HG03045 (cell line): Measurements from ENCODE around the gene CTNS.
"Not testable (repeated sequence)": the region's sequence is repeated elsewhere in the genome, so short reads cannot be mapped to it uniquely, and the experiment has no call there.

Experiments
- ATAC-seq: cut with Tn5 transposase; IDR thresholded peaks from one replicate; pipeline ENCODE4 v1.9.1; 2021; ENCODE audit warnings: mild to moderate bottlenecking, moderate library complexity; ENCODE audit not compliant: unreplicated experiment

The CTNS gene

DNA sequence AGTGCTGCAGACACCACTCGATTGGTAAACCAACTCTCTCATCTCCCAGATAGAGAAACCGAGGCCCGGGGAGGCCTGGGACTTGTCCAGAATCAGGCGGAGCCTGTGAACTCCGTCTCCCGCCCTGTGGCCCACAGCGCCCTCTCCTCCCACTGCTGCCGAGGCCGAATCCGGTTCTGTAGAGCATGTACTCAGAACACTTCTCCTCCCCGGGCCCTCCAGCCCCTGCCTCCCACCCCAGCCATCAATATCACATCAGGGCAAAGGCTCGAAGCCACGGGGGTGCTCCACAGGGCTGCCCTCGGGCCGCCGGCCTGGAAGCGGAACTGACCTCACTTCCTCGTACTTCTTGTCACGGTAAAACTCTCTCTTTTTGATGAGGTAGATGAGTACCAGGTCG is 45.0 kb downstream of the CTNS start:
- ATAC-seq: no peak

DNA sequence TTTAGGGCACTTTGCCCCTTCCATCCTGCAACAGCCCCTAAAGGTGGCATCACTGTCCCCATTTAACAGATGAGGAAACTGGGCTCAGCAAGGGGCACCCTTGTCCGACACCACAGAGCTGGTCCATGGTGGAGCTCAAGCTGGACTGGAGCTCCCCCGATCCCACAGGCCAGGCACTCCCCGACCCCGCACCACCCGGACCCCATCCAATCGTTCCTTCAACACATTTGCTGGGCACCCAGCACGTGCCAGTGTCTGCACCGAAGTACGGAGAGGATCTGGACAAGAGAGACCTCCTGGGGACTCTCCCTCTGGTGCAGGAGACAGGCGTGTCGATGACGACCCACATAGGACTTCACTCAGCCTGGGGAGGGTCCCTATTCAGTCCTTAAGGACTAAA is 45.5 kb downstream of the CTNS start:
- no peak for ATAC-seq

- ATAC-seq: no peak
Measured at GRCh38 chr17:3683054-3683511, 46.5 kb downstream of the CTNS start.

GRCh38 chr17:3685174-3685573 is 48.6 kb downstream of the CTNS start:
- no peak for ATAC-seq

- ATAC-seq: no peak
Measured at GRCh38 chr17:3688027-3688553, 51.5 kb downstream of the CTNS start.

DNA sequence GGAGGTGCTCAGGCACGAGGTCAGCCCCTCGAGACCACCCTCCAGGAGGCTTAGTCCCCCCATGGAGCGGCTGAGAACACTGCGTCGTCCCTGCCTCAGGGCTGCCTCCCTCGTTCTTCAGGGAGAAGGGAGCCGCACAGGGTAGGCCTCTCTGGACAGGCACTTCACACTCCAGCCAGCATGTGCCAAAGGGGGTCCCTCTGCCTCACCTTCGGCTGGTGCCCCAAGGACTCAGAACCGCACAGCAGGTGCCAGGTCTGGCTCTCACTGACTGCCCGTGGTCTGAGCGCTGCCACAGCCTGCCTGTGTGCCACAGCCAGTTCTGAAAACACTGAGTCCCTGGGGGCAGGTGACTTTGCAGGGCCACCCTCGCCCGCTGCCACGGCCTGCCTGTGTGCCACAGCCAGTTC is 52.3 kb downstream of the CTNS start:
- no peak for ATAC-seq

- ATAC-seq: no peak
Measured at GRCh38 chr17:3689262-3690093, 52.9 kb downstream of the CTNS start.

DNA sequence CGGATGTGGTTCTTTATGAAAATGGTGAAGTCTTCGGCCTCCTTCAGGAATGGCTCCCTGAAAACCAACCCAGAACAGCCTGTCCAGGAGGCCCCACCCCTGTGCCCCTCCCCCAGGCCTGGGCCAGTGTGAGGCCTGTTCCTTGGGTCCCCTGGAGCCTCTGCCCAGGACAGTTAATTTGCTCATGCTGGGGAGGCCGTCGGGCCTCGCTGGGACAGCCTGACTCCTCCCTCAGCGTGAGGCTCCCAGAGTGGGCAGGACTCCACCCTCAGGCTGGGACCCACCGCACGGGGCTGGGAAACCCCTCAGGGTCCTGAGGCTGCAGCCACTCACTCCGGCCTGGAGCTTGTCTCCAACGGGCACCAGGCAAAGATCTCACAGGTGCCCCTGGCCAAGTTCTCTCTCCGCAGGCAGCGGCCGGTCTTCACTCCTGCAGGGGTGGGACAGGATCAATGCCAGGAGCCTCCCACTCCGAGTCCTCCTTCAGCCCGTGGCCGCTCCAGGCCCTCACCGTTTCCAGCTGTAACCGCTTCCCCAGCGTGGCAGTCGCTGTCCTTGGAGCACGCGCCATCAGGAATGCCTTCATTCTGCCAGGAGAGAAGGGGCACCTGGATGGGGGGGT is 53.6 kb downstream of the CTNS start:
- no peak for ATAC-seq

GRCh38 chr17:3691617-3692067 is 55.1 kb downstream of the CTNS start:
- ATAC-seq: no peak

DNA sequence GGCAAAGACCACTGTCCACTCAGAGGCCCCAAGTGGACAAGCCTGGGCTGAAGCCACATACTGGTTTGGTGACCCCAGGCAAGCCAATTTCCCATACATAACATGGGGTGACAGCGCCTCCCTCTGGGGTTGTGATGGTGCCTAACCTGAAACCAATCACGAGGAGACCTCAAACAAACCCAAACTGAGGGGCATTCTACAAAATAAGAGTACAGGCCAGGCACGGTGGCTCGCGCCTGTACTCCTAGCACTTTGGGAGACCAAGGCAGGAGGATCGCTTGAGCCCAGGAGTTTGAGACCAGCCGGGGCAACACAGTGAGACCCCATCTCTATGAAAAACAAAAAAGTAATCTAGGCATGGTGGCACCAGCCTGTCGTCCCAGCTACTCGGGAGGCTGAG is 55.8 kb downstream of the CTNS start:
- no peak for ATAC-seq

GRCh38 chr17:3693141-3693540 is 56.6 kb downstream of the CTNS start:
- ATAC-seq: no peak

- no peak for ATAC-seq
Measured at GRCh38 chr17:3693829-3694231, 57.3 kb downstream of the CTNS start.

DNA sequence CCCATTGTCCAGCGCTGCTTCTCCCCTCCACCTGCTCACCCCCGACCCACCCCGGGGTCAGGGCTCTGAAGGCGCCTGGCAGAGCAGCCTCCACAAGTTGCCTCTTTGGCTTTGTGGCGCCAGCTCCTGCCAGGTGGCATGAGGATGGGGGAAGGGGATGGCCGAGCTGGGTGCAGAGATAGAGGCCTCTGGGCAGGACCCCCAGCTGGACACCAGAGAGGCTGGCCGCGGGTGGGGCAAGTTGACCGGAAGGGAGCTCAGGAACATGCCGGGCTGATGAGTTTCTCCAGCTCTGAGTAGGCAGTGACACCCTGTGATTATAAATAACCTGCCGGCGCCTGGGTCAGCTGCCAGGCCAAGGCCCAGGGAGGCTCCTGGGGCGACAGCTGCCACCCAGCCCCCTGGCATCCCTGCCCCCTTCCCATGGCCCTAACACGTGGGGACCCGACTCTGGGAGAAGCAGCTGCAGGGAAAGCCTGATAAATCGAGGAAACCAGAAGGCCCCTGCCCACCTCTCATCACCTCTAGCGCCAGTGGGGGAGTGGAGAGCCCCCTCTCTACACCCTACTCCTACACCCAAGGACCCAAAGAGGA is 58.7 kb downstream of the CTNS start:
- ATAC-seq: no peak

DNA sequence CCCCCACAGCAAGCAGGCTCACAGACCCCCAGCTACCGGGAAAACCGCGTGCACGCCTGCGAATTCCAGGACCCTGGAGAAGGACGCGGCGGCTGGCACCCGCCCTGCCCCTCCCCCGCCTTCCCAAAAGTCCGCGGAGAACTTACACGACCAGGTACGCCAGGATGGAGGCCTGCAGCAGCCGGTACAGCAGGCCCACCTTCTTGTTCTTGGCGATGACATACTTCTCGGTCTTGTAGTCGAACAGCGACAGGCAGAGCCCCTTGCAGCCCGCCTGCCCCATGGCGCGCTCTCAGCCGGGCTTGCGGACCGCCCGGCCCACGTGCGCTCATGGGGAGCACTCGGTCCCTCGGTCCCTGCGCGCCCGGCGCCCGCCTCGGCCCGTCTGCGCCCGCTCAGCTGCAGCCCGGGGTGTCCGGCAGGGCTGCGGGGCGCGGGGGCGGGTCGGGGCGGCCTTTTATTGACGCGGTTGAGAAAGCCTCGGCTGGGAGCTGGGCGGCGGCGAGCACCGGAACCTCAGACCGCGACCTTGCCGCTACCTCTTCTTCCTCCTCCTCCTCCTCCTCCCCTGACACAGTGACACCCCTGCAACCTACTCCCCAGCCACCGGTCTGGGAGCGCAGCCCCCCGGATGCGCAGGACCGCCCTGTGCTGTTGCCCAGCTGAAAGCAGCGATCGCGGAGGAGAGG is 59.3 kb downstream of the CTNS start, which contains the start of gene P2RX5:
TSS of gene P2RX5 (minus strand) at position 433 of the 689 bp plus-strand sequence. CDS start at position 283, 150 bp downstream.
- no peak for ATAC-seq

DNA sequence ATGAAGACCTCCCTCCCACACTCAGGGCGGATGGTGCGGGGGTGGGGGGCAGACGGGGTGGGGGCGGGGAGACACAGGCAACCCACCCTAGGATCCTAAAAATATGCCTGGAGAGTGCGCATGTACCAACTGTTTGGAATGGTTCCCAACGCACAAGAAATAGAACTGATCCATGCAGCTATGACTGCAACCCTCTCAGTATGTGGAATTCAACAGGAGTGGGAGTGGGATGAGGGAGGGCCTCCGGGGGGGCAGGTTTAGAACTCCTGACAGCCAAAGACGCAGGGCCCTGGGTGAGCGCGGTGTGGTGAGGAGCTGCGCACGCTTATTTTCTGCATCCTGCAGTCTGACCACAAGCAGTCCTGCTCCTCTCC is 60.5 kb downstream of the CTNS start:
- ATAC-seq: no peak

GRCh38 chr17:3698139-3698538 is 61.6 kb downstream of the CTNS start:
- ATAC-seq: no peak

DNA sequence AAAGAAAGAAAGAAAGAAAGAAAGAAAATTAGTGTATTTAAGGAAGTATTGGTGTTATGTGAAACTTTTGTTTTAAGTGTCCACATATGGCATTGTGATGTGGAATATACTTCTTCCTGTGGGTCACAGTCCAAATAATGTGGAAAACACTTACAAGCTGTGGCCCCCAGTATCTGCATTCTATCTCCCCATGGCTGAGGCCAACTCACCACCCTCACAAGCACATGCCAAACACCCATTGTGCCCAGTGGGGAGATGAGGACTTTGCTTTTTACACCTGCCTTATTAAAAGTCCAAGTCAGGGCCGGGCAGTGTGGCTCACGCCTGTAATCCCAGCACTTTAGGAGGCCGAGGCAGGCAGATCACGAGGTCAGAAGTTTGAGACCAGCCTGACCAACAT is 63.4 kb downstream of the CTNS start:
- no peak for ATAC-seq

DNA sequence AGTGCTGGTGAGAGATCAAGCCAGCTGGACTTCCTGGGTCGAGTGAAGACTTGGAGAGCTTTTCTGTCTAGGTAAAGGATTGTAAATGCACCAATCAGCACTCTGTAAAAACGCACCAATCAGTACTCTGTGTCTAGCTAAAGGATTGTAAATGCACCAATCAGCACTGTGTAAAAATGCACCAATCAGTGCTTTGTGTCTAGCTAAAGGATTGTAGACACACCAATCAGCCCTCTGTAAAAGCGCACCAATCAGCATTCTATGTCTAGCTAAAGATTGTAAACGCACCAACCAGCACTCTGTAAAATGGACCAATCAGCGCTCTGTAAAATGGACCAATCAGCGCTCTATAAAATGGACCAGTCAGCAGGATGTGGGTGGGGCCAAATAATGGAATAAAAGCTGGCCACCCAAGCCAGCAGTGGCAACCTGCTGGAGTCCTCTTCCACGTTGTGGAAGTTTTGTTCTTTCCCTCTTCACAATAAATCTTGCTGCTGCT is 65.5 kb downstream of the CTNS start:
- not testable (repeated sequence) for ATAC-seq

- no peak for ATAC-seq
Measured at GRCh38 chr17:3704931-3705717, 68.6 kb downstream of the CTNS start.

- ATAC-seq: not testable (repeated sequence)
Measured at GRCh38 chr17:3705718-3705984, 69.1 kb downstream of the CTNS start.
